Hematopoietic multipotent progenitor cell treated with erythropoietin and hydrocortisone succinate and interleukin-3 and kit ligand, for 6 days (in vitro differentiated cells): ENCODE data around the gene DNM1L.

ENCODE experiments used
- DNase-seq: peaks from one replicate; pipeline ENCODE4 v3.0.0-alpha.2; 2015

DNM1L gene

DNA sequence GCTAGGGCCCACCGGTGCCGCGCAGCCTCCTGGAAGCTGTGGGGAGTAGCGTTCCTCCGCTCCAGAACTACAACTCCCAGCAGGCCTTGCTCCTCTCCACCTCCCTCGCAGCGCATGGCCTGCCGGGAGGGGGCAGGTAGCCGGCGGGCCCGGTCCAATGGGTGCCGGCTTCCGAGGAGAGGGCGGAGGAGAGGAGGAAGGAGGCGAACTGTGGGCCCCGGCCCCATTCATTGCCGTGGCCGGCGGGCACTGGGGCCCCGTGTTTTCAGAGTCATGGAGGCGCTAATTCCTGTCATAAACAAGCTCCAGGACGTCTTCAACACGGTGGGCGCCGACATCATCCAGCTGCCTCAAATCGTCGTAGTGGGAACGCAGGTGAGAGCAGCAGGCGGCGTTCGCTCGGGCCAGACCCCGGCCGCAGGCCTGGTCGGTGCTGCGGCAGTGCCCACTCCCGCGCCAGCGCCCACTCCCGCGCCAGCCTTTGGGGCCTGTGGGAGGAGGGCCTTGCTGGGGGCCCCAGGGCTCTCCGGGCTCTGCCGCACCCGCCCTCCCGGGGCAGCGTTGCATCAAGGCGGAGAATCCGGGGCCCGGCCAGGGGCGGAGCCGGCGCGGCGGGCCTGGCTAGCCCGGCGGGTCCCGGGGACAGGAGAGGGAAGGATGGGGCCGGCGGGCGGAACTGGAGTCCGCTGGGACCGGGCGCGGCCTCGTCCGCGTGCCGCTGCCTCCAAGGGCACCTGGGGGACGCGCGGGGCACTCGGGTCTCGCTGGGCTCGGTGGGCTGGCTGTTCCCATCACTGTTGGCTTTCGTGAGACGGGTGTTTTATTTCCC is at the start of gene DNM1L:
TSS of gene DNM1L (plus strand) at position 211 of the 829 bp plus-strand sequence. CDS start at position 274, 63 bp downstream.
- DNase-seq = peak; percentile 97

DNA sequence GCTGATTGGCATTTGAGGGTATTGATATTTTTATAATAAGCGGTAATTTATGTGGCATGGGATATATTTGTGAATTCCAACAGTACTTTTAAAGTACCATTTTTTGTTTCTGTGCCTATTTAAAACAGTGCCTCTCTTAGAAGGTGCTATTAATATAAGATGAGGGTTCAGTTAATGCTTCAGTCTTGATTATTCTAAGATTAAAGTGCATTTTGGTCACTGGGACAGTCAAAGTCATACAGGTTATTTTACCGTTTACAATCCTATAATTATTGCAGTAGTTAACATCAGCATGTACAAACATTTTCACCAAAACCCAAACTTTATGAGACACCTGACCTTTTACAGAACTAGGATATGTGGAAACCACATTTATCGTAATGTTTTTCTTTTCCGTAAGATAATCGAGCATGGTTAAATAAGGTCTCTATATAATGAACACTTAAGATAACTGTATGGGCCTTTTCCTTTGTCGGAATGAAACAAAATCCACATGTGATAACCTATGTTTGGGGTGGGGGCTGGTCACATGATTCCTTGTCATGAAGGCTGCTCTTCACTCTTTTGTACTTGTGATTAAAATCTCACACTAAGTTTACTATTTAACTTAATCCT is 37.7 kb upstream of the DNM1L start:
- DNase-seq = no peak

DNA sequence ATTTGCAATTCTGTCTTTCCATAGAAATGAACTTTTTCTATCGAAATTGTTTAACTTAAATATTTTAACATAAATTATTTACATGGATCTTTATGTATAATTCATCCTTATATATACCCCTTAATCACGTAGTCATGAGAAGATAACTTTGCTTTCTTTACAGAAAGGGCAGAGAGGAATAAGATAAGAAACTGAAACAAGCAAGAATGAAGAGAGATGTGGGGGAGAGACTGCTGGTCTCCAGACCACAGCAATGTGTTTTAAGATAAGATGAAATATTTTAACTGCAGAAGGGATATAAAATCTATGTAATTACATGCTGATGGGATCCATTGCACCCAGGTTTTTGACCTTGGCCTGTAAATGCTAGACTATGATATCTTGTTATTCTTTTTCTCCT is 34.7 kb upstream of the DNM1L start:
- DNase-seq = peak; percentile 88

DNA sequence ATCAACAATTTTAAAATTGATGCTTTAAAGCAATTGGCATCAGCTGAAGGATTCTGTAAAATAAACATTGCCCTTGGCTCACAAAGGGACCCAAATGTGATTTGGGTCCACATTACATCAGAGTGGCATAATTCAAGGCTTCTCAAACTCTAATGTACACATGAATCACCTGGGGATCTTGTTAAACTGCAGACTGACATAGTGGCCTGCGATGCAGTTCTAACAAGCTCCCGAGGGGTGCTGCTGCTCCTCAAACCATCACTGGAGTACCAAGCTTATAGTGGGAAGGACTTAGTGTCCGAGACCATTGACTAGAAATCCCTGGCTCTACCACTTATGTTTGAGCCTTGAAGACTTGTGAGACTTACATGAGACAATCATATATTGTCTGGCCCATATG is 31.8 kb upstream of the DNM1L start:
- DNase-seq = no peak

DNA sequence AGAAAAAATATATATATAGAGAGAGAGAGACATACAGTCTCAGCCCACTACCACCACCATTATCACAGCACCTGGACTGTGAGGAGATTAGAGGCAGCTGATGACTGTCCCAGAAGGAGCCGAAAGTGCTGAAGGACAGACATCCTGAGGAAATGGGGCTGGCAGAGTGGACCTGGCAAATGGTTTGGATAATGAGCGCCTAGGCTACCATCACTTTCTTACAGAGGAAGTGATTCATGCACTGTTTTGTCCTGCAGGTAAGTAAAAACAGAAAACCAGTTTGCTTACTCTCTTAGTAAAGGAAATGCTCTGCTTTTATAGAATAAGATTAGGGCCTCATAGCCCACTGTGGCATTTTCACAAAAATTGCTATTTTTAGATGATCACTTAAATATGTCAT is 28.6 kb upstream of the DNM1L start:
- no peak for DNase-seq

DNA sequence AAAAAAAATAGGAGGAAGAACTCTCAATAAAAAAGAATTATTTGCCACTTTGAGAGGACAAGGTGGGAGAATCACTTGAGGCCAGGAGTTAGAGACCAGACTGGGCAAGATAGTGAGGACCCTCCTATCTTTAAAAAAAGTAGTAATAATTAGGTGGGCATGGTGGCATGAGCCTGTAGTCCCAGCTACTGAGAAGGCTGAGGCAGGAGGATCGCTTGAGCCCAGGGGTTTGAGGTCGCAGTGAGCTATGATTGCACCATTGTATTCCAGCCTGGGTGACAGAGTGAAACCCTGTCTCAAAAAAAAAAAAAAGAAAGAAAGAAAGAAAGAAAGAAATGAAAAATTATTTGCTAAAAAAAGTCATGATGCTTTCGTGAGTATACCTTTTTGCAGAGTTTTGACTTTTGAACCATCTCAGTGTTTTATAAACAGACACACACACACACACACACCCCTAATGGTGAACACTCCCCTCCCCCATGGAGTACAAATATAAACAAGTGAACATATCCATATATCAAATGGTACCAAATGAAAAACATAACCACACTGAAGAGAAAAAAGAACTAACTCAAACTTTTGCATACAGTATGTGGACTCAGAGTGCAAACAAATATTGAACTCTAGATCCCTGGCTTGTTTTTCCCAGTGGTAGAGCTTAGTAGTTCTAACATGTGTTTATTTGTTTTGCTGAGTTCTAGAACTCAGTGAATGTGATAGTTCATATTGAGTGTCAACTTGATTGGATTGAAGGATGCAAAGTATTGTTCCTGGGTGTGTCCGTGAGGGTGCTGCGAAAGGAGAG is 27.7 kb upstream of the DNM1L start:
- no peak for DNase-seq

DNA sequence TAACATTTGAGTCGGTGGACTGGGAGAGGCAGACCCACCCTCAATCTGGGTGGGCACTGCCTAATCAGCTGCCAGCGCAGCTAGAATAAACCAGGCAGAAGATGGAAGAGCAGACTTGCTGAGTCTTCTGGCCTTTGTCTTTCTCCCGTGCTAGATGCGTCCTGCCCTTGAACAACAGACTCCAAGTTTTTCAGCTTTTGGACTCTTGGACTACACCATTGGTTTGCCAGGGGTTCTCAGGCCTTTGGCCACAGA is 27.2 kb upstream of the DNM1L start:
- DNase-seq = no peak

DNA sequence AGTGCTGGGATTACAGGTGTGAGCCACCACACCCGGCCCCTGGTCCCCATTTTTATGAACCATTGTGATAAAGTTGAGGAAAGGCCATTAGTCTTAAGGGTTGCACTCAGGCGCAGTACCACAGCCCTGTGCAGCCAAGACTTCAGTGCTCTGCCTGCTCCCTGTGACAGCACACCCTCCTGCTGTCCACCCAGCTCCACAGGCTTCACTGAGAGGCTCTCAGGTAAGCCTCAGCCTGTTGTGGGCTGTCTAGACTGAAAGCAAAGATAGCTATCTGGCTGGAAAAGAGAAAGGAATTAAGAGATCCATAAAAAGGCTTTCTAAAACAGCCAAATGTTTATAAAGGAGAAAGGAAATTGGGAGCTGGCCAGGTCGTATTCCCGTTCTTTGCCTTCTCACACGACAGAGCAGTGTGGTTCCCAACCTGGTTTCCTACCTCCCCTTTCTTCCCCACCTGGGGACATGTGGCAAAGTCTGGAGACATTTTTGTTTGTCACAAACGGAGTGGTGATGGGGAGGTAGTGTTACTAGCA is 19.1 kb upstream of the DNM1L start:
- no peak for DNase-seq

DNA sequence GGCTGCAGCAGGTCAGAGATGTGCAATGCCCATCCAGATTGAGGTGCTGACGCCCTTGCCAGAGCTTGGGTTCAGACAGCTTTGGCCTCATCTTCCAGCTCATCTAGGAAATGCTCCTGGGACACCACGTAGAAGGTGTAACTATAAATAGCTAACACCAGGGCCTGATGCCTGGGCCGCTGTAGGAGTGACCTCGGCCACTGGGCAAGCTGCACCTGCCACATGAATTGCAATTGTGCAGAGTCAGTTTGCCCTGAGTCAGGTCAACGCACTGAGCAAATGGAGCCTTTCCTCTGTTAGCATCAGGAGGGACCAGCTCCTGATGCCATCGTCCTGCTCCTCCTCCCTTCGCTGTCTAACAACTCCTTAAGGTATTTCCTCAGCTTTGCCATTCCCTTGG is 17.4 kb upstream of the DNM1L start:
- DNase-seq = no peak

DNA sequence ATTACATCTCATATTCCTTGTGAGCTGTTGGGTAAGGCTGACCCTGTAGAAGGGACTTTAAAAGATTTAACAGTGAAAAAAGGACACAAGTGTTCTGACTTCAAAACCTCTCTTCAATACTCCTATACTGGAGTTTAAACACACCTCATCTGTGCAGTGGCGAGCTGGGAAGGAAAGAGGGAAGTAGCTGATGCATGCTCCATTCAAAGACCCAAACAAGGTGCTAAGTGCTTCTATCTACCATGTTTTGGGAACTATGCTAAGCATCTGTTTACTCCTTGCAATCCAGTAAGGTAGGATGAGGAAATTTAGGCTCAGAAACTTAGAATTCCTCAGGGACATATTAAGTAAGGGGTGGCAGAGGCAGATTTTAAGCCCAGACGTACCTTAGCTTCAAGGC is 16.4 kb upstream of the DNM1L start:
- DNase-seq = no peak

DNA sequence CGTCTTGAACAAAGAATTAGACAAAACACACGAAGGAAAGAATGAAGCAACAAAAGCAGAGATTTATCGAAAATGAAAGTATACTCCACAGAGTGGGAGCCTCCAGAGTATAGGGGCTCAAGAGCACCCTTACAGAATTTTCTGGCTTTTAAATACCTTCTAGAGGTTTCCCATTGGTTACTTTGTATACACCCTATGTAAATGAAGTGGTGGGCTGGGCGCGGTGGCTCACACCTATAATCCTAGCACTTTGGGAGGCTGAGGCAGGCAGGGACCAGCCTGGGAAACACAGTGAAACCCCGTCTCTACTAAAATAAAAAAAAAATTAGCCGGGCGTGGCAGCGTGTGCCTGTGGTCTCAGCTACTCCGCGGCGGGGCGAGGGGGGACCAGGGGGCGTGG is 13.1 kb upstream of the DNM1L start:
- no peak for DNase-seq

DNA sequence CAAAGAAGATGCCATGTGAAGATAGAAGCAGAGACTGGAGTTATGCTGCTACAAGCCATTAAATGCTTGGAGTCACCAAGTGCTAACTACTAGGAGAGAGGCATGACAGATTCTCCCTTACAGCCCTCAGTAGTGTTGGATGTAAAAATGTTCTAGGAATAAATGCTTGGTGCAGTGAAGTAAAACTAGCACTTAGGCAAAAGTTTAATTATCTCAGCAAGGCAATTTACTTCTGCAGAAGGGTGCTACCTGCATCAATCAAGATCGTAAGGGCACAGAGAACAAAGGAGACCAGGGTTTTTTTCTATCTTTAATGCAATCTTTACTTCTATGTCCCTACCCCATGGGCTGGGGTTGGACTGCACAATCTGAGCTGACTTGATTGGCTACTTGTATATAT is 9.5 kb upstream of the DNM1L start:
- no peak for DNase-seq

DNA sequence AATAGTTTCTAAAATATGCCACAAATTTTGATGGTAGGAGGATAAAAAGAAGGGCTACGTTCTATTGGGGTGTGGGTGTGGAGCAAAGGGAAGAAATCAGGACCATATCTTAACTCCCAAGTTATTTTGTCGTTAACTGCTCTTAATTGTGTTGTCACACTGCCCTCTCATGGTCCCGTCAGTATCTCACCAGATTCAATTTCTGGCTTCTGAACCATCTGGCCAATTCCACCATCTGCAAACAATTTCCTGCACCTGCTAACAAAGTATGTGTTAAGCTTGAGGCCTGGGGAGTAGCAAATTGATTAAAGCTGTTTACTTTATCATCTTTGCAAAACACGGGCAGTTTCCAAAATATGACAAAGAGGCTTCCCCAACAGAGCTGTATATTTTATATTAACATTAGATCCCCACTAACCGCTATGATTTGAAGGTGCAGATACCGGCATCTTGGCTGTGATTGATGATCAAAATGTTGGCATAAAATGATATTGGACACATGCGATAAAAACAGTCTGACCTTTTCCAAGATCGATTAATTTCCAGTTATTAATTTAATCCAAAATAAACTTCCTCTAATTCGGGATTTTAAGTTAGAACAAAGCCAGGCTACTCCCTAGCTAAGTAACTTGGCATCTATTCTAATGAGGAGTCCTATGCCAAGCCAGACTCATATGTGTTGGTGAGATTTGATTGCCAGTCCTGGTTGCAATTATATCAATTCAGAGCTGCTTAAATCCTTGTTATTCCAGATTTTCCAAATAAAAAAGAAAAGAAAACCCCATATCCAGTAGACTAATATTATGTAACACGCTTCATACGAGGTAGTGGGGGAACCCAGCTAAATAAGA is 6.9 kb upstream of the DNM1L start:
- DNase-seq = peak; percentile 83

DNA sequence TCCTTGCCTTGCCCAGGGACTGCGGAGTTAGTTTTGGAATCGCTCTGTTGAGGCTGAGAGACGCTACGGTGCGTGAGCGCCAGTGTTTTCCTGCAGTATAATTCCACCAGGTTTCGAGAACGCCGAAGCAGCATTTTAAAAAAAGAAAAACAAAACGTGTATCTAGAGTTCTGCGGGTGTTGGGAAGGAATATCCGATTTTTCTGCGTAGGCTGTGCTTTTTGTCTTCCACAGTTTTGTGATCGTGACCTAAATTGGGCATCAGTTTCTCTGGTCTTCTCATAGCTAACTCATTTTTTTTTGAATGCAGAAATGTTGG is 778 bp downstream of the DNM1L start:
- no peak for DNase-seq

DNA sequence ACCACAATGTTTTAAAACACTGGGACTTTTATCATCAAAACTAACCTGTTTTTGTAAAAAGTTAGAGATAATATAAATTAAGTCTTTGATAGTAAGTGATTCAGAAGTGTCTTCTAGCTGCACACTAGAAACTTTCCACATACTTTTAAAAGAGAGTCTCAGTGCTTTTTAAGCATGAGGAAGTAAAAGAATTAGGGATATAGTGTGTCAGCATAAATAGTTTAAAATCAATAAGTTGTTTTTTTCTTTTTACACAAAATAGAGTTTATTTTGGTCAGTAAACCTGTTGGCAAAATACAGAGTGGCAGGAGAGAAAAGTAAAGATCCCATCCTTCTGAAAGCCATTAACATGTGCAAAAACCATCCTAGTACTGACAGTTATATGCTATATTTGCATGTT is 1.7 kb downstream of the DNM1L start:
- DNase-seq = no peak

DNA sequence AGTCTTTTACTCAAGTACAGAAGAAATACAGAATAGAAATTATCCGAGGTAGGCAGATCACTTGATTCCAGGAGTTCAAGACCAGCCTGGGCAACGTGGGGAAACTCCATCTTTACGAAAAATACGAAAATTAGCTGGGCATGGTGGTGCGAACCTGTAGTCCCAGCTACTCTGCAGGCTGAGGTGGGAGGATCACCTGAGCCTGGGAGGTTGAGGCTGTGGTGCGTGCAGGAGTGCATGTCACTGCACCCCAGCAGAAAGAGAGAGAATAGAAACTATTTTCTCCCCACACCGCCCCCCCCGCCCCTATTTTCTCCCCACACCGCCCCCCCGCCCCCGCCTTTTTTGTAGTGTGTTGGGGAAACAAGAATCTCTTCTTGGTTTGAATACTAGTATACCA is 2.2 kb downstream of the DNM1L start:
- DNase-seq = no peak

DNA sequence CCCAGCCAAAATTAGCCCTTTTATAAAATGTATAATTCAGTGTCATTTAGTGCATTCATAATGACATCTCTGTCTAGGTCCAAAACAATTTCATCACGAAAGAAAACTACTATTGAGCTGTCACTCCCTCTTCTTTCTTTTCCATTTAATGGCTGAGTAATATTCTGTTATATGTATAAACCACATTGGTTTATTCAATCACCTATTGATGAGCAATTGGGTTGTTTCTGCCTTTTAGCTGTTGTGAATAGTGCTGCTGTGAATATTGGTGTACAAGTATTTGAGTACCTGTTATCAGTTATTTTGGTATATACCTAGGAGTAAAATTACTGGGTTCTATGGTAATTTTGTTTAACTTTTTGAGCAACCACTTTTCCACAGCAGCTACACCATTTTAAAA is 7.2 kb downstream of the DNM1L start:
- DNase-seq = no peak

DNA sequence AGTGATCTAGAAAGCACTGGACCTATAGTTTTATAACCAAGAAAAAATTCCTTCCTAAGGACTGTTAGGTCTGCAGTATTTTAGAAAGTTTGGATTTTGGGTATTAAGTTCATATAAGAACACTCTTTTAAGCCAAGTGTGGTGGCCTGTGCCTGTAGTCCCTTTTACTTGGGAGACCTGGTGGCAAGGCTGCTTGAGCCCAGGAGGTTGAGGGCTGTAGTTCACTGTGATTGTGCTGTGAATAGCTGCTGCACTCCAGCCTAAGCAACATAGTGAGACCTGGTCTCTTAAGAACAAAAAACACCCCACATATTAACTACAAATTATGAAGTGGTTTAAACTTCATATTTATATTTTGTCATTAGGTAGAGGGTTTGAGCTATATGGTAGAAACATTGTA is 9.7 kb downstream of the DNM1L start:
- DNase-seq = no peak

DNA sequence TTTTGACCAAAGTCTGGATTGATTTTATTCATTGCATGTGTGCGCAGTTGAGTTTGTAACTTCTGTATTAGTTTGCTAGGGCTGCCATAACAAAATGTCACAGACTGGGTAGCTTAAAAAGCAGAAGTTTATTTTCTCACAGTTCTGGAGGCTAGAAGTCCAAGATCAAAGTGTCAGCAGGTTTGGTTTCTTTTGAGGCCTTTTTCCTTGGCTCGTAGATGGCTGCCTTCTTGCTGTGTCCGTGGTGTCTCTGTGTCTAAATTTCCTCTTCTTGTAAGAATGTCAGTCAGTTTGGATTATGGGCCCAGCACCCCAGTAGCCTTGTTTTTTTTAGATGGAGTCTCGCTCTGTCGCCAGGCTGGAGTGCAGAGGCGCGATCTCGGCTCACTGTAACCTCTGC is 11.8 kb downstream of the DNM1L start:
- no peak for DNase-seq

DNA sequence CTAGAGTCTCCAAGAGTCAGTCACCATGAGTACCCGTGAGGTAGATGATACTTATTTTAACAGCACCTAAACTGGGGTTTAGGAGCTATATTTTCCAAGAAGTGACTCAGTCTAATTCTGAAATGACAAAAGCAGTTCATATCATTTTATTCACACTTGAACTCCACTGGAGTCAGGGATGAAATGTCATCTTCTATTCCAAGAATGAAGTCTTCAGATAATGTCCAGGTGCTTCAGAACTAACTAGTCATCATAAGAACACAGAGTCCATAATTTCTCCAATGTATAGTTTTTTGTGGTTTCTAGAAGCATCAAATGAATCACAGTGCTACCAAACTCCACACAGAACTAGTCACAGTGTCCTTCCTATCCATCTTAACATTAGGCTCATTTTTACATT is 13.3 kb downstream of the DNM1L start:
- no peak for DNase-seq

DNA sequence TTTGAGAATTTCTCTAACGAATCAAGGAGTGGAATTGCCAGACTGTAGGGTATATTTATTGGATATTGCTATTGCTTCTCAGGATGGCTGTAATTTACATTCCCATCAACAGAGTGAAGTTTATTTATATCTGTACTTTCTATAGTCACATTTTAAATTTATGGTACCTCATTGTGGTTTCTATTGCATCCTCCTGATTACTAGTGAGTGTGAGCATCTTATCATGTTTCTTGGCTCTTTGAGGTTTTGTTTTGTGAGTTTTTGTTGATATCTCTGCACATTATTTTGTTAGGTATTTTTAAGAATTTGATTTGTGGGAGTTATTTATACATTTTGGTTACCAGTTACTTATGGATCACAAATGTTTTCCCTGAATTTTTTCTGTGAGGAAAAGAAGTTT is 13.9 kb downstream of the DNM1L start:
- DNase-seq = peak; percentile 58

DNA sequence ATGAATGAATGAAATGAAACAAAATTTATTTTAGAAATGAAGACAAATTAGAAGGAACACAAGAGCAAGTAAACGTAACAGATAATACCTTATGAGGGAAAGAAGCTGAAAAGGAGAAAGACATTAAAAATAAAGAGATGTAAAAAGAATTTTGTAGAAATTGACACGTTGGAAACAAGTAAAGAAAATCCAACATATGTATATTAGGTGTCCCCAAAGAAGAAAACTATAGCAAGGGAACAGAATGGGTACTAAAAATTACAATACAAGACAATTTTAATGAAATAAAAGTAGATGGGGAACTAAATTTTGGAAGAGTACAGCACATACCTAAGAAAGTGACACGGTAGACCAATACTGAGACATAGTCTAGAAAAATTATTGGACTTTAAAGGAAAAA is 16.7 kb downstream of the DNM1L start:
- DNase-seq = no peak

DNA sequence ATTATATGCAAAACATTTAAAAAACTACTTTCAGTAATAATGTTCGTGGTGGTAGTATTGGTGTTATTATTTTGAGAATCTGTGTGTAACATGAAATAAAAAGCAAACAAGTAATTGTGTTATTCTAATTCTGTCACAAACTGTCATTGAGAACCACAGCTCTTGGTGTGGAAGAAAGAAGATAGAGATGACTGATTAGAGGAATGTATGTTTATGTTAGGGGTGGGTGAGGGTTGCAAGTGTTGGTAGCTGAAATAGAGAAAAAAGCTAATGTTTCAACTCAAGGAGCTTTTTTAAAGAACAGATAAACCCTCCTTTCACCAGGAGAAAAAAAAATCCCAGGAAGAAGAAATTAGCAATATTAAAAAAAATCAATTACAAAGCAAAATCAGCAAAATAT is 18.3 kb downstream of the DNM1L start:
- DNase-seq = no peak
